ES-I3 (cell line): ENCODE data around the gene ACRBP.
"Not testable (repeated sequence)": the region's sequence is repeated elsewhere in the genome, so short reads cannot be mapped to it uniquely, and the experiment has no call there.

Source experiments
- H3K36me3 ChIP-seq: 2 replicates; pipeline ENCODE4 v1.6.1; 2013; ENCODE audit warnings: mild to moderate bottlenecking, low read length, control low read depth, moderate library complexity; ENCODE audit not compliant: insufficient read depth
- H3K4me1 ChIP-seq: 2 replicates; pipeline ENCODE4 v1.6.1; 2013; ENCODE audit warnings: mild to moderate bottlenecking, control low read depth, low read length; ENCODE audit not compliant: insufficient read depth
- H3K9ac ChIP-seq: 2 replicates; pipeline ENCODE4 v1.6.1; 2013; ENCODE audit warnings: low read depth, mild to moderate bottlenecking, low read length, moderate library complexity
- H3K9me3 ChIP-seq: 2 replicates; pipeline ENCODE4 v1.6.1; 2013; ENCODE audit warnings: mild to moderate bottlenecking, low read length, moderate library complexity; ENCODE audit not compliant: control insufficient read depth, insufficient read depth

The ACRBP gene

GRCh38 chr12:6602526-6602925 lies 44.7 kb downstream of the ACRBP start:
- H3K36me3 ChIP-seq = peaks cover 45% of the 10 kb centered on the region

GRCh38 chr12:6595673-6596072 lies 51.6 kb downstream of the ACRBP start:
- H3K36me3 ChIP-seq = peaks cover 61% of the 10 kb centered on the region
- H3K4me1 ChIP-seq, H3K9me3 ChIP-seq, H3K9ac ChIP-seq: not testable (repeated sequence)

More at GRCh38 chr12:6602526-6602925, 44.7 kb downstream of the ACRBP start:
- Histone ChIP-seq H3K4me1 (peaks cover 19% of the 10 kb centered on the region), H3K9ac (no peak overlapping the region), H3K9me3 (no peaks in the 10 kb centered on the region)

- Histone ChIP-seq H3K9me3 (no peaks in the 10 kb centered on the region), H3K4me1 (no peaks in the 10 kb centered on the region), H3K9ac (no peak overlapping the region), H3K36me3 (peaks cover 61% of the 10 kb centered on the region)
Observed at GRCh38 chr12:6592087-6592486, 55.1 kb downstream of the ACRBP start.
